GM12891 (cell line): Measurements from ENCODE around the gene ERRFI1. TPM values are rescaled to one million over a fixed set of nuclear protein-coding genes. Genes with fewer than 3 reads are reported as not detected.
"Not testable (repeated sequence)": the region's sequence is repeated elsewhere in the genome, so short reads cannot be mapped to it uniquely, and the experiment has no call there.

Experiments
- DNase-seq: peaks from one replicate; pipeline ENCODE4 v3.0.0; 2011; ENCODE audit warnings: low spot score; ENCODE audit not compliant: insufficient read length
- FAIRE-seq: peaks from 2 replicates; lab custom pipeline; 2011; peaks lifted over from hg19 to GRCh38; lab: Jason Lieb, UNC
- PAX5 ChIP-seq: IDR thresholded peaks from 2 replicates; pipeline ENCODE4 v1.6.1; 2011; ENCODE audit warnings: low read length, moderate library complexity, mild to moderate bottlenecking; ENCODE audit not compliant: insufficient read depth, severe bottlenecking
- POLR2A ChIP-seq: IDR thresholded peaks from 2 replicates; pipeline ENCODE4 v1.6.1; 2011; ENCODE audit warnings: low read depth, low read length, control low read depth
- POLR2AphosphoS5 ChIP-seq: IDR thresholded peaks from 2 replicates; pipeline ENCODE4 v1.6.1; 2011; ENCODE audit warnings: low read depth, low read length, control low read depth
- POU2F2 ChIP-seq: IDR thresholded peaks from 2 replicates; pipeline ENCODE4 v1.6.1; 2011; ENCODE audit warnings: low read depth, mild to moderate bottlenecking, control low read depth, low read length, moderate library complexity
- SPI1 ChIP-seq: IDR thresholded peaks from 2 replicates; pipeline ENCODE4 v1.6.1; 2011; ENCODE audit warnings: low read depth, low read length, control low read depth
- TAF1 ChIP-seq: IDR thresholded peaks from 2 replicates; pipeline ENCODE4 v1.6.1; 2011; ENCODE audit warnings: low read depth, low read length, control low read depth
- polyA plus RNA-seq: library from polyadenylated mRNA; unstranded; fragments of >200 nt; gene quantifications from one replicate; pipeline ENCODE4 v1.2.1, GENCODE V29; 2012; ENCODE audit warnings: low read depth, missing spikeins, inconsistent platforms; ENCODE audit not compliant: missing spikeins

ERRFI1 gene, protein sequence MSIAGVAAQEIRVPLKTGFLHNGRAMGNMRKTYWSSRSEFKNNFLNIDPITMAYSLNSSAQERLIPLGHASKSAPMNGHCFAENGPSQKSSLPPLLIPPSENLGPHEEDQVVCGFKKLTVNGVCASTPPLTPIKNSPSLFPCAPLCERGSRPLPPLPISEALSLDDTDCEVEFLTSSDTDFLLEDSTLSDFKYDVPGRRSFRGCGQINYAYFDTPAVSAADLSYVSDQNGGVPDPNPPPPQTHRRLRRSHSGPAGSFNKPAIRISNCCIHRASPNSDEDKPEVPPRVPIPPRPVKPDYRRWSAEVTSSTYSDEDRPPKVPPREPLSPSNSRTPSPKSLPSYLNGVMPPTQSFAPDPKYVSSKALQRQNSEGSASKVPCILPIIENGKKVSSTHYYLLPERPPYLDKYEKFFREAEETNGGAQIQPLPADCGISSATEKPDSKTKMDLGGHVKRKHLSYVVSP
- polyA plus RNA-seq = 3.6 TPM

DNA sequence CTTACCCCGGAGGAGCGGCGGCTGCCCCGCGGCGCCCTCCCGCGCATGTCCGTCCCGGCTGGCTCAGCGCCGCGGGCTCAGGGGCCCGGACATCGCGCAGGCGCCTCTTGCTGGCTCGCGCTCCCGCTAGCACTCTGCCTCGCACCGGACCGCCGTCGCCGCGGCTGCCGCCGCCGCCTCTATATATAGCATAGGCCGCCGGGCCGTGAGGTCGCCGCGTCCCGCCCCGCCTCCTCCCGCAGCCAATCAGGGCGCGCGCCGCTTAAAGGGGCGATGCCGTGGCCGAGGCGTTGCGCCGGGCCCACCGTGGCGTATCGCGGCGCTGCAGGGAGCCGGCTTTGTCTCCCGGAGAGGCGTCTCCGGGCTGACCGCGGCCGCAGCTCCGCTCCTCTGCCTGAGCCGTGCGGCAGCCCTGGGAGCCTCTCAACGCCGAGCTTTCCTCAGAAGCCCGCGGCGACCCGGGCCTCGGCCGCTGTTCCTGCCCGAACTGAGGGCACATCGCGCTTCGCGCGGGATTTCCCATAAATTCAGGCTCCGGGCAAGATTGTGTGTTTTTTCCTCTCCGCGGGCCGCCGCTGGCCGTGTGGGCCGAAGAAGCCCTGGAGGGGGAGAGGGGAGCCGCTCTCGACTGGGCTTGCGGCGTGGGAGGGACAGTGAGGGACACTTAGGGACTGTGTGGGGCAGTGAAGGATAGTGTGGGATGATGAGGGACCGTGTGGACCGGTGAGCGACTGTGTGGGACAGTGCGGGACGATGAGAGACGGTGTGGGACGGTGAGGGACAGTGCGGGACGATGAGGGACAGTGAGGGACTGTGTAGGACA lies at the start of gene ERRFI1:
TSS of gene ERRFI1 (minus strand) at position 157 of the 823 bp plus-strand sequence. CDS start 10,690 bp downstream, outside the sequence.
- TF ChIP-seq POLR2A (peak; percentile 65), TAF1 (peak; percentile 15; the same call in 1 of the 2 replicates), POLR2AphosphoS5 (peak; percentile 72), POU2F2 (no peak)
- DNase-seq (peak; percentile 84), FAIRE-seq (peak; percentile 85)

DNA sequence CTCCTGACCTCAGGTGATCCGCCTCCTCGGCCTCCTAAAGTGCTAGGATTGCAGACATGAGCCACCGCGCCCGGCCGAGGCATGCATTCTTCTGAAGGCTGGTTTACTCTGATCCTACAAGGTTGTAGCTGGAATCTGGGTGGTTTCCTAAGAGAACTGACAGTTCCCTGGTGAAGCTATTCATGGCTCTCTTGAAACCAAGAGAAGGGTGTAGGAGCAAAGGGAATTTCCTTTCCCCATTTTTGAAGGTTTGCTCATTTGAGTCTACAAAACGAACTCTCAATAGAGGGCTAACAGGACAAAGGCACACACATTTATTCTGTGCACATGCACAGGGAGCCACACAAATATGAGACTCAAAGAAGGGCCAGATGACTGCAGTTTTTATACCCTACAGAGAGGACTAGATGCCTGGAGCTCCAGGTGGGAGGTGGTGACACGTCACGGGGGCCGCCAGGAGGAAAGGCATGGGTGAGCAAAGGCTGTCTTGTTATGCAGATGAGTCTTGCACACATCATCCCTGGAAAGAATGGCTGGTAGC lies 49.5 kb upstream of the ERRFI1 start:
- no peak for TF ChIP-seq POU2F2
- TF ChIP-seq POLR2AphosphoS5 = no peak
- DNase-seq = no peak
- no peak for FAIRE-seq

DNA sequence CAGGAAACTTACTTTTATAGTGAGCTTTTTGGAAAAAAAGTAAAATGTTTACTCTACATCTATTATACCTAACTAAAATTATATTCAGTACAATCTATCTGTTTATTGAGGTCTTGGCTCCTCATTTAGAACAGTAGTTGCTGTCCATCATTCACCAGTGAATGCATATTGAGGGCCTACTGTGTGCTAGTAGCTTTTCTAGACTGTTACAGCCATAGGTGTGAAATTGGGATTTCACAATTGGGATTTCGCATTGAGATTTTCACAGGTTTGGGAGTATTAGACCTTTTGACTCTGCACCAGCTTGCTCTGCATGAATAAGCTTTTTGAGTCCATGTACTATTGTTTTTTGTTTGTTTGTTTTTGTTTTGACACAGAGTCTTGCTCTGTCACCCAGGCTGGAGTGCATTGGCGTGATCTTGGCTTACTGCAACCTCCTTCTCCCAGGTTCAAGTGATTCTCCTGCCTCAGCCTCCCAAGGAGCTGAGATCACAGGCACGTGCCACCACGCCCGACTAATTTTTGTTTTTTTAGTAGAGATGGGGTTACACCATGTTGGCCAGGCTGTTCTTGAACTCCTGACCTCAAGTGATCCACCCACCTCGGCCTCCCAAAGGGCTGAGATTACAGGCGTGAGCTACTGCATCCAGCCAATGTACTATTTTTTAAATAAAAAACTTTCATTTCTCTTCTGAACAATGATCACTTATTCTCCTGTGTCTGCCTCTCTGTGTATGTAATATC lies 47.2 kb upstream of the ERRFI1 start:
- FAIRE-seq (no peak), DNase-seq (no peak)
- TF ChIP-seq POU2F2 (no peak), TAF1 (no peak), POLR2A (no peak), PAX5 (no peak), POLR2AphosphoS5 (no peak), SPI1 (no peak)

DNA sequence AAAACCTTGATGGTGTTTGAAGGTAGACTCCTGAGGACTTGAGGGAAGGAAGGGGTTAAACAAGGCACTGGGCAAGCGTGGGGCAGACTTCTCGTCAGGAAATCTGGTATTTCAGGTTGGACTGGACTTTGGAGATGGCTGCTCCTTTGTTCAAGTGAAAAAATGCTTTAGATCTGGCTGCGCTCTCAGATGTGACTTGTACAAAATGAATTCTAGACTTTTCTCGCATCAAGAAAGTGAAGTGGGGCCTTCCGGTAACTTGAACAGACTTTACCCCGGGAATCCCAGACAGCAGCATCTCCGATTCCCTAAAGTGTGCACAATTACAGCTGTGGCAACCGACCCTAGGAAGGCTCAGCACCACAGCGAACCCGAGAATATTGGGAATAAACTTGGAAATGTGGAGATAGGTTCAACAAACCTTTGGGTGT lies 44.3 kb upstream of the ERRFI1 start:
- DNase-seq = no peak
- TF ChIP-seq PAX5 (no peak), POLR2AphosphoS5 (no peak), POU2F2 (no peak), POLR2A (no peak), SPI1 (no peak), TAF1 (no peak)
- no peak for FAIRE-seq

DNA sequence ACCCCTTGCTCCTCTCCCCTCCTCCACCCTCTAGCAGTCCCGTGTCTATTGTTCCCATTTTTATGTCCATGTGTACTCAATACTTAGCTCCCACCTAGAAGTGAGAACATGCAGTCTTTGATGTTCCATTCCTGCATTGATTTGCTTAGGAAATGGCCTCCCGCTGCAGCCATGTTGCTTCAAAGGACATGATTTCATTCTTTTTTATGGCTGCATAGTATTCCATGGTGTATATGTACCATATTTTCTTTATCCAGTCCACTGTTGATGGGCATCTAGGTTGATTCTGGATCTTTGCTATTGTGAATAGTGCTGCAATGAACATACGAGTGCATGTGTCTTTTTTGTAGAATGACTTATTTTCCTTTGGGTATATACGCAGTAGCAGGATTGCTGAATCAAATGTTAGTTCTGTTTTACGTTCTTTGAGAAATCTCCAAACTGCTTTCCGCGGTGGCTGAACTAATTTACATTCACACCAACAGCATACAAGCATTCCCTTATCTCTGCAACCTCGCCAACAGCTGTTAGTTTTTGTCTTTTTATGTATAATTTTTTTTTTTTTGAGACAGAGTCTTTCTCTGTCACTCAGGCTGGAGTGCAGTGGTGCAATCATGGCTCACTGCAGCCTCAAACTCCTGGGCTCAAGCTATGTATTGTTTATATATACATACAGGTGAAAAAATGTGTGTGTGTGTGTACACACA lies 43.7 kb upstream of the ERRFI1 start:
- DNase-seq, FAIRE-seq: not testable (repeated sequence)

DNA sequence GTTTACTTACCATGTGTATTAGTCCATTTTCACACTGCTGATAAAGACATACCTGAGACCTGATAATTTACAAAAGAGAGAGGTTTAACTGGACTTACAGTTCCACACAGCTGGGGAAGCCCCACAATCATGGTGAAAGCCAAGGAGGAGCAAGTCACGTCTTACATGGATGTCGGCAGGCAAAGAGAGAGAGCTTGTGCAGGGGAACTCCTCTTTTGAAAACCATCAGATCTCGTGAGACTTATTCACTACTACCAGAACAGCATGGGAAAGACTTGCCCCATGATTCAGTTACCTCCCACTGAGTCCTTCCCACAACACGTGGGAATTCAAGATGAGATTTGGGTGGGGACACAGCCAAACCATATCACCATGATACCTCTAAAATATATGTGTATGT lies 39.3 kb upstream of the ERRFI1 start:
- no peak for FAIRE-seq
- TF ChIP-seq POU2F2 (no peak), POLR2A (no peak), PAX5 (no peak), SPI1 (no peak), TAF1 (no peak), POLR2AphosphoS5 (no peak)
- DNase-seq = no peak

DNA sequence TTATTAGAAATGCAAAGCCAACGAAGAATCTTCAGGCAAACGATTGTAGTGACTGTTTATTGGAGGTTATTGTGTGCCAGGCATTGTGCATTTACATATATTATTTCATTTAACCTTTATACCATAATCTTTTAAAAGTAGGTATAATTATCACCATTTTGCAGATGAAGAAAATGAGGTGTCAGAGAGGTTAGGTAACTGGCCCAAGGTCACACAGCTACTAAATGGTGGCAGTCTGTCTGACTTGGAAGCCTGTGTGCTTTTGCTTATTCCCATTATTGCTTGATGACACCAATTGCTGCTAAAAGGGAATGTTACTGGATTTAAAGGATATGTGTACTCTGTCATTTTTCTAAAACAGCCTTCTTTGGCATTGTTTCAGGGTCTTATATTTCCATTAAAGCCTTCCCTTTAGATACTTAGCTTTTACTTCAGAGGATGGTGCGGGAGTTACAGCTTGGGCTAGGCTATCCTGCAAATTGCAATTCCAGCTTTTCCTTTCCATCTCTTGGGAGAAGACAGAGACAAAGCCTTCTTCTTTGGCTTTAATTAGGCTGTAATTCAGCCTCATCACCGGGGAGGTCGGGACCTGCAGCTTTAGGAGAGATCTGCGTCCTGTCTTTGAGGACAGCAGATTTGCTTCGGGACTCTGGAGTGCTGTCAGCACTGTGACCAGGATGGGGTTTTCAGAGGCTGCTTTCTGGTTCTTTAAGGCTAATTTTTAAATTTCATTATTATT lies 37.4 kb upstream of the ERRFI1 start:
- TF ChIP-seq POLR2A (no peak), TAF1 (no peak), SPI1 (no peak), POLR2AphosphoS5 (no peak), PAX5 (no peak), POU2F2 (no peak)
- no peak for DNase-seq
- no peak for FAIRE-seq

DNA sequence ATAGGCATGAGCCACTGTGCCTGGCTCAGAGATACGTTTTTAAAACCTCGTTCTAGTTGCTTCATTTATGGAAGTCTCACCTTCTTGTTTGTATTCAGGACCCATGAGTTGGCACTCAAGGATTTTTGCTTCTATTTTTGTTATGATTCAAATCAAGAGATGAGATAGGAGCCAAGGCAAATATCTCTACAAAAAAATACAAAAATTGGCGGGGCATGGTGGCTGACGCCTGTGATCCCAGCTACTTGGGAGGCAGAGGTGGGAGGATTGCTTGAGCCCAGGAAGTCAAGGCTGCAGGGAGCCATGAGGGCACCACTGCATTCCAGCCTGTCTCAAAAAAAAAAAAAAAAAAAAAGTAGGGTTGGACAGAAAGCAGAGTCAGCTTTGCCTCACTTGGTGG lies 36.8 kb upstream of the ERRFI1 start:
- DNase-seq (no peak), FAIRE-seq (no peak)
- TF ChIP-seq PAX5 = no peak
